Skeletal muscle cell (primary cell): ENCODE measurements around the gene LAMC1.
A peak's percentile ranks its signal among the peaks of the same experiment; 100 is the strongest.

Experiments used
- DNase-seq: peaks from one replicate; pipeline ENCODE4 v3.0.0-alpha.2; 2010; ENCODE audit warnings: low read depth
- H3K4me3 ChIP-seq: 2 replicates; pipeline ENCODE4 v1.5.1; 2011; ENCODE audit warnings: low read depth, mild to moderate bottlenecking, control low read depth, low read length, moderate library complexity

LAMC1 gene

GRCh38 chr1:183166454-183166853 lies 143.2 kb downstream of the LAMC1 start:
- H3K4me3 ChIP-seq: no peak overlapping the region
- no peak for DNase-seq

- DNase-seq: no peak
- no peak overlapping the region for H3K4me3 ChIP-seq
Measured at GRCh38 chr1:183167676-183168075, 144.5 kb downstream of the LAMC1 start.

- no peak overlapping the region for H3K4me3 ChIP-seq
- DNase-seq: no peak
Measured at GRCh38 chr1:183168308-183168707, 145.1 kb downstream of the LAMC1 start.

GRCh38 chr1:183173828-183174227 lies 150.6 kb downstream of the LAMC1 start:
- no peak for DNase-seq
- H3K4me3 ChIP-seq: no peak overlapping the region

- no peak overlapping the region for H3K4me3 ChIP-seq
- no peak for DNase-seq
Measured at GRCh38 chr1:183175631-183176030, 152.4 kb downstream of the LAMC1 start.

- no peak for DNase-seq
Measured at GRCh38 chr1:183178545-183178944, 155.3 kb downstream of the LAMC1 start.

GRCh38 chr1:183179033-183179432 lies 155.8 kb downstream of the LAMC1 start:
- DNase-seq: no peak
- H3K4me3 ChIP-seq: no peak overlapping the region

More at GRCh38 chr1:183178545-183178944, 155.3 kb downstream of the LAMC1 start:
- H3K4me3 ChIP-seq: no peak overlapping the region

GRCh38 chr1:183180218-183180617 lies 157.0 kb downstream of the LAMC1 start:
- peak; percentile 85 for DNase-seq
- H3K4me3 ChIP-seq: no peak overlapping the region

GRCh38 chr1:183180634-183181056 lies 157.4 kb downstream of the LAMC1 start:
- no peak overlapping the region for H3K4me3 ChIP-seq
- DNase-seq: peak; percentile 91

GRCh38 chr1:183185941-183186490 lies 162.8 kb downstream of the LAMC1 start, which contains the start of gene LAMC2:
LAMC2 (plus strand) TSS chr1:183186264; CDS start chr1:183186353, 89 bp downstream.
- peak within 1 kb of the TSS; percentile 29 for H3K4me3 ChIP-seq
- DNase-seq: no peak

GRCh38 chr1:183186841-183187240 lies 163.6 kb downstream of the LAMC1 start:
- no peak overlapping the region for H3K4me3 ChIP-seq
- no peak for DNase-seq

GRCh38 chr1:183188240-183188639 lies 165.0 kb downstream of the LAMC1 start:
- DNase-seq: no peak
- no peak overlapping the region for H3K4me3 ChIP-seq

GRCh38 chr1:183191833-183192232 lies 168.6 kb downstream of the LAMC1 start:
- H3K4me3 ChIP-seq: no peak overlapping the region
- DNase-seq: peak; percentile 85

GRCh38 chr1:183193963-183194525 lies 170.8 kb downstream of the LAMC1 start:
- H3K4me3 ChIP-seq: no peak overlapping the region
- no peak for DNase-seq

- DNase-seq: no peak
- no peak overlapping the region for H3K4me3 ChIP-seq
Measured at GRCh38 chr1:183194527-183195141, 171.4 kb downstream of the LAMC1 start.

- no peak overlapping the region for H3K4me3 ChIP-seq
- no peak for DNase-seq
Measured at GRCh38 chr1:183195142-183195574, 171.9 kb downstream of the LAMC1 start.
